Right atrium auricular region (tissue), 2 donors: ENCODE data around the gene SPAG9. TPM values are rescaled to one million over a fixed set of nuclear protein-coding genes. Genes with fewer than 3 reads are reported as not detected.

ENCODE experiments used
- DNase-seq: peaks from one replicate; pipeline ENCODE4 v3.0.0-alpha.2; 2019; ENCODE audit warnings: low spot score
- H3K27ac ChIP-seq, 2 donors: fragments of 200-600 bp; sonication (generic); 1 replicate in 1 of 2; 2 replicates in 1 of 2; pipeline ENCODE4 v1.5.1; 2016 to 2019
- H3K27me3 ChIP-seq, 2 donors: fragments of 200-600 bp; sonication (generic); one replicate each; pipeline versions ENCODE4 v1.5.1 to v1.6.0; 2017 to 2019
- H3K36me3 ChIP-seq: fragments of 200-600 bp; sonication (generic); one replicate; pipeline ENCODE4 v1.5.1; 2016
- H3K4me1 ChIP-seq, 2 donors: fragments of 200-600 bp; sonication (generic); one replicate each; pipeline versions ENCODE4 v1.5.1 to v1.6.0; 2017 to 2019
- H3K4me3 ChIP-seq, 2 donors: fragments of 200-600 bp; sonication (generic); 1 replicate in 1 of 2; 2 replicates in 1 of 2; pipeline ENCODE4 v1.5.1; 2017 to 2019; ENCODE audit warnings: mild to moderate bottlenecking in 1 of 2, moderate library complexity in 1 of 2
- H3K9me3 ChIP-seq, 2 donors: fragments of 200-600 bp; sonication (generic); one replicate each; pipeline ENCODE4 v1.5.1; 2019
- CTCF ChIP-seq, 2 donors: fragments of 200-600 bp; sonication (generic); IDR thresholded peaks; one replicate each; pipeline ENCODE4 v1.5.1; 2019; ENCODE audit warnings: antibody characterized with exemption in 2 of 2
- total RNA-seq, 2 donors: library from RNA; depleted of rRNA; stranded (reverse); fragments of >200 nt; gene quantifications; one replicate each; pipeline ENCODE4 v1.1.0, GENCODE V29; 2016

The SPAG9 gene
- total RNA-seq, 2 donors from 2014 or later: 56.4 to 56.5 TPM

- H3K4me1 ChIP-seq: no peaks in the 10 kb centered on the region
- DNase-seq: no peak
- H3K27ac ChIP-seq: no peak overlapping the region
- no peaks in the 10 kb centered on the region for H3K9me3 ChIP-seq
- no peak for TF ChIP-seq CTCF (IDR thresholded peaks at IDR 0.05)
- H3K4me3 ChIP-seq: no peak overlapping the region
- H3K36me3 ChIP-seq: peaks cover 62% of the 10 kb centered on the region
- H3K27me3 ChIP-seq: no peaks in the 10 kb centered on the region
Observed at GRCh38 chr17:51017270-51017669, 103.4 kb downstream of the SPAG9 start.

- H3K27me3 ChIP-seq: no peaks in the 10 kb centered on the region
- no peak overlapping the region for H3K4me3 ChIP-seq
- H3K27ac ChIP-seq: no peak overlapping the region
- H3K4me1 ChIP-seq: no peaks in the 10 kb centered on the region
- H3K36me3 ChIP-seq: peaks cover 62% of the 10 kb centered on the region
- no peak for TF ChIP-seq CTCF (IDR thresholded peaks at IDR 0.05)
- no peaks in the 10 kb centered on the region for H3K9me3 ChIP-seq
- no peak for DNase-seq
Observed at GRCh38 chr17:51016099-51016498, 104.6 kb downstream of the SPAG9 start.

GRCh38 chr17:51015145-51015558 is 105.5 kb downstream of the SPAG9 start:
- peaks cover 58% of the 10 kb centered on the region for H3K36me3 ChIP-seq
- TF ChIP-seq CTCF (IDR thresholded peaks at IDR 0.05): no peak
- H3K27ac ChIP-seq: no peak overlapping the region

GRCh38 chr17:51014129-51014528 is 106.5 kb downstream of the SPAG9 start:
- Histone ChIP-seq H3K36me3 (peaks cover 51% of the 10 kb centered on the region), H3K27me3 (no peaks in the 10 kb centered on the region), H3K4me1 (no peaks in the 10 kb centered on the region), H3K4me3 (no peak overlapping the region), H3K27ac (no peak overlapping the region), H3K9me3 (no peaks in the 10 kb centered on the region)
- no peak for TF ChIP-seq CTCF (IDR thresholded peaks at IDR 0.05)
- no peak for DNase-seq

More at GRCh38 chr17:51015145-51015558, 105.5 kb downstream of the SPAG9 start:
- no peak for DNase-seq
- no peaks in the 10 kb centered on the region for H3K27me3 ChIP-seq
- H3K4me3 ChIP-seq: no peak overlapping the region
- no peaks in the 10 kb centered on the region for H3K4me1 ChIP-seq
- no peaks in the 10 kb centered on the region for H3K9me3 ChIP-seq

- H3K36me3 ChIP-seq: peaks cover 42% of the 10 kb centered on the region
- H3K27ac ChIP-seq: no peak overlapping the region
- no peaks in the 10 kb centered on the region for H3K4me1 ChIP-seq
- no peaks in the 10 kb centered on the region for H3K27me3 ChIP-seq
- TF ChIP-seq CTCF (IDR thresholded peaks at IDR 0.05): no peak
- DNase-seq: no peak
- no peak overlapping the region for H3K4me3 ChIP-seq
- H3K9me3 ChIP-seq: no peaks in the 10 kb centered on the region
Observed at GRCh38 chr17:51013322-51013721, 107.3 kb downstream of the SPAG9 start.

- TF ChIP-seq CTCF (IDR thresholded peaks at IDR 0.05): no peak
- H3K27ac ChIP-seq: no peak overlapping the region
- H3K27me3 ChIP-seq: no peaks in the 10 kb centered on the region
- no peak for DNase-seq
- H3K36me3 ChIP-seq: peaks cover 35% of the 10 kb centered on the region
- H3K9me3 ChIP-seq: no peaks in the 10 kb centered on the region
- no peak overlapping the region for H3K4me3 ChIP-seq
- no peaks in the 10 kb centered on the region for H3K4me1 ChIP-seq
Observed at GRCh38 chr17:51012538-51012937, 108.1 kb downstream of the SPAG9 start.
